NCI-H446 (cell line): Measurements from ENCODE around the gene IFIT3.

Experiments used
- DNase-seq, 2 experiments: peaks; one replicate each; lab custom pipeline; 2025; lab: John Stamatoyannopoulos, UW

Gene IFIT3

GRCh38 chr10:89362929-89363328 is 35.1 kb downstream of the IFIT3 start:
- DNase-seq: no peak

- no peak for DNase-seq
Measured at GRCh38 chr10:89363729-89364442, 36.1 kb downstream of the IFIT3 start.

- no peak for DNase-seq
Measured at GRCh38 chr10:89364531-89364930, 36.7 kb downstream of the IFIT3 start.

- no peak for DNase-seq
Measured at GRCh38 chr10:89367529-89367928, 39.7 kb downstream of the IFIT3 start.

- DNase-seq: no peak
Measured at GRCh38 chr10:89368129-89368528, 40.3 kb downstream of the IFIT3 start.

- no peak for DNase-seq
Measured at GRCh38 chr10:89369156-89370105, 41.6 kb downstream of the IFIT3 start.

GRCh38 chr10:89371079-89371478 is 43.3 kb downstream of the IFIT3 start:
- DNase-seq: no peak

- DNase-seq: no peak
Measured at GRCh38 chr10:89371987-89372386, 44.2 kb downstream of the IFIT3 start.

- DNase-seq: no peak
Measured at GRCh38 chr10:89373916-89374711, 46.3 kb downstream of the IFIT3 start.

- no peak for DNase-seq
Measured at GRCh38 chr10:89374713-89375141, 46.9 kb downstream of the IFIT3 start.

- DNase-seq: no peak
Measured at GRCh38 chr10:89377705-89378637, 50.2 kb downstream of the IFIT3 start, which contains the start of gene IFIT1B. Gene IFIT1B, plus strand, starts transcription at chr10:89378056. Its CDS starts 80 bp downstream, at chr10:89378136.

- DNase-seq: no peak
Measured at GRCh38 chr10:89379103-89379502, 51.3 kb downstream of the IFIT3 start.

GRCh38 chr10:89382757-89383156 is 55.0 kb downstream of the IFIT3 start:
- no peak for DNase-seq

GRCh38 chr10:89384474-89385340 is 56.9 kb downstream of the IFIT3 start:
- DNase-seq: no peak

GRCh38 chr10:89388806-89389205 is 61.0 kb downstream of the IFIT3 start:
- DNase-seq: no peak

GRCh38 chr10:89389254-89389653 is 61.5 kb downstream of the IFIT3 start:
- no peak for DNase-seq
